ENCODE data around the gene WDR1.
A peak's percentile ranks its signal among the peaks of the same experiment; 100 is the strongest.

Gene WDR1

DNA sequence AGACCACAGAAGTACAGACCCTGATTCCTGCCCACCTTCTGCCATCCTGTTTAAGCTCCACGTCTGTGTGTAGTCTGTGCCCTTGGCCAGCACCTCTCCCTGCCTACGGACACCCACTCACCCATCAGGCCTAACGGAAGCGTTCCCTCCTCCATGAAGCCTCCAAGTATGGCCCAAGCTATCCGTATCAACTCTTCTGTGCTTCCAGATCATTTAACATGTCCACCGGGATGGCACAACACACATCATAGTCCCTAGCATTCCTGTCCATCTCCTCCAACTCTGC, 11.7 kb downstream of the WDR1 start:
- TF ChIP-seq, protein P1, sequence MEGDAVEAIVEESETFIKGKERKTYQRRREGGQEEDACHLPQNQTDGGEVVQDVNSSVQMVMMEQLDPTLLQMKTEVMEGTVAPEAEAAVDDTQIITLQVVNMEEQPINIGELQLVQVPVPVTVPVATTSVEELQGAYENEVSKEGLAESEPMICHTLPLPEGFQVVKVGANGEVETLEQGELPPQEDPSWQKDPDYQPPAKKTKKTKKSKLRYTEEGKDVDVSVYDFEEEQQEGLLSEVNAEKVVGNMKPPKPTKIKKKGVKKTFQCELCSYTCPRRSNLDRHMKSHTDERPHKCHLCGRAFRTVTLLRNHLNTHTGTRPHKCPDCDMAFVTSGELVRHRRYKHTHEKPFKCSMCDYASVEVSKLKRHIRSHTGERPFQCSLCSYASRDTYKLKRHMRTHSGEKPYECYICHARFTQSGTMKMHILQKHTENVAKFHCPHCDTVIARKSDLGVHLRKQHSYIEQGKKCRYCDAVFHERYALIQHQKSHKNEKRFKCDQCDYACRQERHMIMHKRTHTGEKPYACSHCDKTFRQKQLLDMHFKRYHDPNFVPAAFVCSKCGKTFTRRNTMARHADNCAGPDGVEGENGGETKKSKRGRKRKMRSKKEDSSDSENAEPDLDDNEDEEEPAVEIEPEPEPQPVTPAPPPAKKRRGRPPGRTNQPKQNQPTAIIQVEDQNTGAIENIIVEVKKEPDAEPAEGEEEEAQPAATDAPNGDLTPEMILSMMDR (IDR thresholded peaks at IDR 0.05; ENCODE audit: low read depth, low read length): no peak
- DNase-seq (ENCODE audit: low read depth in 2 of 2): no peak
- H3K4me3 ChIP-seq (replicated peaks in 1 of 2; ENCODE audit: low read depth in 2 of 2, low read length in 2 of 2): no peak overlapping the region

DNA sequence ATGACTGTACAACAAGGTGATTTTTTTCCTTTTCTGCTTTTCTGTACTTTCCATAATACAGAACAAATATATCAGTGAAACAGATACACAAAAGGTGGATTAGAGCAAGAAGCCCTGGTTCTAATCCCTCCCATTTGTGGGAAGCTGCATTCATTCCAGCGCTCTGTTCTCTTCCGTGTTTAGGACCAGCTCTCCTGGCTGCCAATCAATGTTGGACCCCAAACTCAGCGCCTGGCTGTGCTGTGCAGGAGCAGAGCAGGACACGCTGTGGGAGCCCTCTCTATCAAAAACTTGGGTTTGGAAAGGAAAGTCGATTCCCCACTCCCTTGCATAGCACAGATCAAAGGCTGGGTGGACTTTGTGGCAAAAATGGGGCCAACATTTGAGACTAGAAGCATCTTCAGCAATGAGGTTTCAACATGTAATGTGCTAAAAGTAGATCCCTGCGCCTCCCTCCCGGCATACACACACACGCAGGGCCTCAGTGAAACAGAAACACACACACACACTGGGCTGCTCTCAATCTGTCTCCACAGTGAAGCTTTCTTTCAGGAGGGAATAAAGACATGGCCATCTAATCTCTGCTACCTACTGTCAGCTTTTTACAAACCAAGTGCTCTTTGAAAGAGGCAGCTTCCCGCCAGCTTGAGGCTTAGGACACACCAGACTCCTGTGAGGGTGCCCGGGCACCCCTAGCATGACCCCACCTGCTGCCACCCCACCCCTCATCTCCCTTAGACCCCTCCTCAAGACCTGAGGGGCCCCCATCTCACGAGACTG, 12.2 kb downstream of the WDR1 start:
- DNase-seq (ENCODE audit: low read depth in 2 of 2): no peak
- TF ChIP-seq, protein P1 (IDR thresholded peaks at IDR 0.05; ENCODE audit: low read depth, low read length): no peak
- H3K4me3 ChIP-seq (replicated peaks in 1 of 2; ENCODE audit: low read depth in 2 of 2, low read length in 2 of 2): no peak overlapping the region

DNA sequence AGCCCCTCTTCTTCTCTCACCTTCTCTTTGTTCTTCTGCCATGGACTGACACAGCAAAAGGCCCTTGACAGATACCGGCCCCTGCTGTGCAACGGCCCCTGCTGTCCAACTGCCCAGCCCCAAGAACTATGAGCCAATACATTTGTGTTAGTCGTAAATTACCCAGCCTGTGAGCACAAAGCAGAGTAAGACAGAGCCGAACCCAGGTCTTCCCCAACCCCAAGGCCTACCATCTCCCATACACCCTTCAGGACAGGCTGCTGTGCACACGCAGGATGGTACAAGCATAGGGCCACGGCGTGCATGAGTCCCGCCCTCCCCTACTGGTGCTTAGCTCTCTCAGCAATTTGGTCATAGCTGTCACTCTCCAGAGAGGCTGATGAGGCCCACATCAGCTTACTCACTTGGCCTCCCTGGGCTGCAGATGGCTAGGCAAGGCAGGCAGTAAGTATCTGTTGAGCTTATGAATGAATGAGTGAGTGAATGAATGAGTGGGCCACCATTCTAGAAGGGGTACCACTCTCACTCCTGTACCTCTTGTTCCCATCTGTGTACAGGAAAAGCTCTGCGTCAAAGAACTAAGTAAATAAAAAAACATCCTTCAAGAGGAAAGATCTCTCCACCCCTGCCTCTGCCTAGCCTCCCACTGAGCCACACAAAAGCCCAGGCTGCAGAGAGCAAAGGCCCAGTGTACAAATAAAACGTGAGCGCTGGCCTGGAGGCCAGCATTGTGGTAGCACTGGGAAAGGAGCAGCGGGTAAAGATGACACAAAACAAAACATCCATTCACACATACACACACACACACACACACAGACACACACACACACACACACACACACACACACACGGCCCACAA, 13.9 kb downstream of the WDR1 start:
- TF ChIP-seq, protein P1 (IDR thresholded peaks at IDR 0.05; ENCODE audit: low read depth, low read length): no peak
- DNase-seq (ENCODE audit: low read depth in 2 of 2): no peak
- H3K4me3 ChIP-seq (replicated peaks in 1 of 2; ENCODE audit: low read depth in 2 of 2, low read length in 2 of 2): no peak overlapping the region

DNA sequence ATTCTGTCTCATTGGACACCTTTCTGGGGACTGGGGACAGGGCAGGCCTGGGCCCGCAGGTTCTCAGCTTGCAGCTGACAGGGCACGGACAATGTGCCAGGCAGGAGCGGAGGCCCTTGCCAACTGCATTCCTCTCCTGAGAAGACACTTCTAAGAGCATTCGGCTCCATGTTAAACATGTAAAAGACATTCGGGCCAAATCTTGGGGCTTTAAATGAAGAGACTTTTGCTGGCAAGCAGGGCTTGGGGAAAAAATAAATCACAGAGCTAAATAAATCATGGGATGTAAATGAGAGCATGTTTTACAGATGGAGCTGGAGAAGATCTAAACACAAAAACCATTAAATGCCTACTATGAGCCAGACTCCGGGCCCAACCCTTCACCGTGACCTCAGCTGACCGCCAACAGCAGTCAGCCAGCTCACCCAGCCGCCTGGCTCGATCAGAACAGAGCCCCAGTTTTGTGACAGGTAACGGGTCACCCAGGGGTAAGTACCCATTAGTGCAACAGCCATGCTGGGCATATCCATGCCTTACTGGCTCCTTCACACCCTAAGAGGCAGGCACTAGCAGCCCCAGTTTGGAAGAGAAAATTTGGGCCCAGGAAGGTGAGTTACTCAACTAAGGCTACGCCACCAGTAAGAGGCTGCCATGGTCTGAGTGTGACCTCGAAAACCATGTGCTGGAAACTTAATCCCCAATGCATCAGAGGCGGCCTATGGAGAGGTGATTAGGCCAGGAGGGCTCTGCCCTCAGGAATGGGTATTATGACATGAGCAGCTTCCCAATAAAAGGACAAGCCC, 14.7 kb downstream of the WDR1 start:
- no peak overlapping the region for H3K4me3 ChIP-seq (replicated peaks in 1 of 2; ENCODE audit: low read depth in 2 of 2, low read length in 2 of 2)
- no peak for DNase-seq (ENCODE audit: low read depth in 2 of 2)
- TF ChIP-seq, protein P1 (IDR thresholded peaks at IDR 0.05; ENCODE audit: low read depth, low read length): no peak

DNA sequence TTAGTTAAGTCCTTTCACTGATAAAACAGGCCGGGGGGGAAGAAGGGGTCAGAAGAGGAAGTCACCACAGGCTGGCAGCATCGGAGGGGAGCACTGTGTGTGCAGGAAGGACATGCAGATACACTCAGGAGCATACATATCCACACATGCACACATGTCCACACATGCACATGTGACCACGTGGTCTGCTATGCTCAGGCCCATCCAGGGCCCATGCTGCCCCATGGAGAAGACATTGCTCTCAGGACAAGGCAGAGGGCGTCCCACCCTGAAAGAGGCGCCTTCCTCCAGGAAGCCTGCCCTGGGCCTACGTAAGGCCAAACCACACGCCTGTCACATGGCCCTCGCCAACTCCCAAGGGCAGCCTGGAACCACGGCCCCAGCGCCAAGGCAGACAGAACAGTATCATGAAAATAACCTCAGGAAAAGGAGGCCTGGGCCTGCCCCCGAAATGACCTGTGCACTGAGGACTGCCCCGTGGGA, 15.8 kb downstream of the WDR1 start:
- peak in 1 of 2 donors; percentile 48 for DNase-seq (ENCODE audit: low read depth in 2 of 2)
- TF ChIP-seq, protein P1 (IDR thresholded peaks at IDR 0.05; ENCODE audit: low read depth, low read length): no peak
- H3K4me3 ChIP-seq (replicated peaks in 1 of 2; ENCODE audit: low read depth in 2 of 2, low read length in 2 of 2): no peak overlapping the region

DNA sequence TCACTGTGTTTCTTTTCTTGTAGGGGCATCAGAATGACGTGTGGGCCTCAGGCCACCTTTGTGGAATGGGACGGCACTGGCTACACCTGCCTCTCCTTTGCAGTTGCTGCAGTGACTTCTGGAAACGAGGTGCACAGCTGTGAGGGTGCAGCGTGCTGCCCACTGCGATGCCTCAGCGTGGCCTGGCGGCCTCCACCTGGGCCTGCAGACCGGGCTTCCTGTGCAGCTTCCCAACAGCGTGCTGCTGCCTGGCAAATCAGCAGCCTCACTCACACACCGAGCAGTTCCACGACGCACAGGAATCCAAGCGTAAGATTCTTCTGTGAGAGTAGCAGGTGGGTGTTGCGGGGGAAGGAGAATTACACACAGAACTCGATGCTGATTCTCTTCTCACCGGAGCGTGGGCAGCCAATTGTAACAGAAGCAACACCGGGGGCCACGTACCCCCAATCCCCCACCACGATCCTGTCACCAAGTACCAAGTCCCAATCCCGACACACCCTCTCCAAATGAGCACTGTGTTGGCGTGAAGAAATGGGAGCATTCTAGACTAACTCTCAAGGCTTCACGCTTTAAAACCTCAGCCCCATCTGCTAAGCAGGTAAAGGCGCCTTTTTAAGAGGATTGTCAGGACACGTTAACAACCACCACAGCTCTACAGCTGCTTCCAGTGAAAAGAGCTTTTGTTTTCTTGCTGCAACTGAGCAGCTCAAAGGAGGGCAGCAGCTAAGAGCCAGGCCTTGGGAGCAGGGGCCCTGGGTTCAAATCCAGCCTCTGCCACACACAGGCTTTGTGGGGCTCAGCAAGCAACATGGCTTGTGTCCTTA, 16.9 kb downstream of the WDR1 start:
- DNase-seq (ENCODE audit: low read depth in 2 of 2): no peak
- TF ChIP-seq, protein P1 (IDR thresholded peaks at IDR 0.05; ENCODE audit: low read depth, low read length): no peak
- H3K4me3 ChIP-seq (replicated peaks in 1 of 2; ENCODE audit: low read depth in 2 of 2, low read length in 2 of 2): no peak overlapping the region
